Neural crest cell (in vitro differentiated cells): ENCODE data around the gene CCDC28B. TPM values are rescaled to one million over a fixed set of nuclear protein-coding genes. Genes with fewer than 3 reads are reported as not detected.

Source experiments
- DNase-seq: peaks from one replicate; pipeline ENCODE4 v3.0.0; 2021; ENCODE audit warnings: low read depth, mixed read lengths, low spot score
- H3K27ac Mint-ChIP-seq: one replicate; pipeline ENCODE4 v1.8.0; 2021; ENCODE audit warnings: mild to moderate bottlenecking, mixed read lengths; ENCODE audit not compliant: unreplicated experiment
- H3K27me3 Mint-ChIP-seq: 2 replicates; pipeline ENCODE4 v1.8.0; 2021; ENCODE audit warnings: low read depth, mild to moderate bottlenecking, mixed read lengths
- H3K36me3 Mint-ChIP-seq: 2 replicates; pipeline ENCODE4 v1.8.0; 2021; ENCODE audit warnings: low read depth, mild to moderate bottlenecking, mixed read lengths
- H3K4me1 Mint-ChIP-seq: 2 replicates; pipeline ENCODE4 v1.8.0; 2021; ENCODE audit warnings: mixed read lengths
- H3K4me3 Mint-ChIP-seq: one replicate; pipeline ENCODE4 v1.8.0; 2021; ENCODE audit warnings: mild to moderate bottlenecking, mixed read lengths
- H3K9me3 Mint-ChIP-seq: 2 replicates; pipeline ENCODE4 v1.8.0; 2021; ENCODE audit warnings: mixed read lengths
- CTCF ChIP-seq: fragments of 200-600 bp; sonication (generic); conservative IDR thresholded peaks from 2 replicates; pipeline ENCODE4 v1.5.0; 2021; ENCODE audit warnings: antibody characterized with exemption, mild to moderate bottlenecking
- total RNA-seq: library from RNA; stranded (reverse); gene quantifications from 2 replicates; pipeline ENCODE4 v1.2.1, GENCODE V29; 2021

Gene CCDC28B
- total RNA-seq, 1 donor from 2014 or later, result 21.2 TPM

- DNase-seq, result no peak
- Mint-ChIP-seq H3K9me3 (no peaks in the 10 kb centered on the region), H3K4me1 (peaks cover 26% of the 10 kb centered on the region), H3K27ac (peak overlapping the region; percentile 45), H3K36me3 (peaks cover 29% of the 10 kb centered on the region), H3K4me3 (peak overlapping the region; percentile 35), H3K27me3 (no peaks in the 10 kb centered on the region)
- no peak for TF ChIP-seq CTCF
These were observed 14.3 kb upstream of the CCDC28B start for GRCh38 chr1:32186077-32186476.

- no peak for TF ChIP-seq CTCF
- H3K27me3 Mint-ChIP-seq, result no peaks in the 10 kb centered on the region
- peak overlapping the region; percentile 35 for H3K4me3 Mint-ChIP-seq
- H3K9me3 Mint-ChIP-seq, result no peaks in the 10 kb centered on the region
- H3K4me1 Mint-ChIP-seq, result peaks cover 22% of the 10 kb centered on the region
- H3K27ac Mint-ChIP-seq, result no peak overlapping the region
- peaks cover 31% of the 10 kb centered on the region for H3K36me3 Mint-ChIP-seq
- no peak for DNase-seq
These were observed 13.9 kb upstream of the CCDC28B start for GRCh38 chr1:32186491-32186890.

- Mint-ChIP-seq H3K9me3 (no peaks in the 10 kb centered on the region), H3K4me1 (peaks cover 19% of the 10 kb centered on the region), H3K4me3 (no peak overlapping the region), H3K27me3 (no peaks in the 10 kb centered on the region), H3K27ac (no peak overlapping the region), H3K36me3 (peaks cover 33% of the 10 kb centered on the region)
- no peak for DNase-seq
- no peak for TF ChIP-seq CTCF
These were observed 12.5 kb upstream of the CCDC28B start for GRCh38 chr1:32187850-32188249.

- Mint-ChIP-seq H3K4me3 (no peak overlapping the region), H3K27ac (no peak overlapping the region), H3K36me3 (peaks cover 34% of the 10 kb centered on the region), H3K27me3 (no peaks in the 10 kb centered on the region), H3K9me3 (no peaks in the 10 kb centered on the region), H3K4me1 (peaks cover 5% of the 10 kb centered on the region)
- DNase-seq, result no peak
- no peak for TF ChIP-seq CTCF
These were observed 8.0 kb upstream of the CCDC28B start for GRCh38 chr1:32192220-32192948.

- TF ChIP-seq CTCF, result no peak
- Mint-ChIP-seq H3K27ac (no peak overlapping the region), H3K4me3 (no peak overlapping the region), H3K4me1 (peaks cover 23% of the 10 kb centered on the region), H3K36me3 (peaks cover 29% of the 10 kb centered on the region), H3K27me3 (no peaks in the 10 kb centered on the region), H3K9me3 (no peaks in the 10 kb centered on the region)
- DNase-seq, result no peak
These were observed 5.4 kb upstream of the CCDC28B start for GRCh38 chr1:32194984-32195383.
